Measurements from ENCODE around the gene GJE1. TPM values are rescaled to one million over a fixed set of nuclear protein-coding genes. Genes with fewer than 3 reads are reported as not detected.

Gene GJE1
- total RNA-seq, 1 donor from 2014 or later: not detected

DNA sequence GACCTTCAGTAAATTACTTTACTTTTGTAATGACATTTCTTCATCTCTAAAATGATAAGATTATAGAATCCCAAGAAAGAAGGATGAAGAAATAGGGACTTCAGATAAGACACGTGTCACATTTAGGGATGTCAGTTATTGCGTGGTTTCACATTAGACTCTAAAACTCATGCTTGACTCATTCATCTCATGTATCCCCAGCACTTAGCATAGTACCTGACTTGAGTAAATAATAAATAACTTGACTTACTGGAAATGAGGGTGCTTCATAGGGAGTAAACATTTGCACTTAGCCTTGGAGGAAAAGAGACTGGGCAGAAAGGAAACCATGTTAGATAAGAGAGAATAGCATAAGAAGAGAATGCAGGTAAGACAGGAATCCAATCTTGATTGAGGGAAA, 51.6 kb downstream of the GJE1 start:
- Mint-ChIP-seq H3K4me1 (ENCODE audit: low read depth, unreplicated experiment) (no peaks in the 10 kb centered on the region), H3K4me3 (ENCODE audit: unreplicated experiment) (no peak overlapping the region), H3K27me3 (ENCODE audit: unreplicated experiment) (no peaks in the 10 kb centered on the region), H3K27ac (ENCODE audit: unreplicated experiment) (no peak overlapping the region), H3K36me3 (ENCODE audit: unreplicated experiment) (no peaks in the 10 kb centered on the region), H3K9me3 (ENCODE audit: unreplicated experiment) (no peaks in the 10 kb centered on the region)
- DNase-seq: no peak
- TF ChIP-seq, protein P1, sequence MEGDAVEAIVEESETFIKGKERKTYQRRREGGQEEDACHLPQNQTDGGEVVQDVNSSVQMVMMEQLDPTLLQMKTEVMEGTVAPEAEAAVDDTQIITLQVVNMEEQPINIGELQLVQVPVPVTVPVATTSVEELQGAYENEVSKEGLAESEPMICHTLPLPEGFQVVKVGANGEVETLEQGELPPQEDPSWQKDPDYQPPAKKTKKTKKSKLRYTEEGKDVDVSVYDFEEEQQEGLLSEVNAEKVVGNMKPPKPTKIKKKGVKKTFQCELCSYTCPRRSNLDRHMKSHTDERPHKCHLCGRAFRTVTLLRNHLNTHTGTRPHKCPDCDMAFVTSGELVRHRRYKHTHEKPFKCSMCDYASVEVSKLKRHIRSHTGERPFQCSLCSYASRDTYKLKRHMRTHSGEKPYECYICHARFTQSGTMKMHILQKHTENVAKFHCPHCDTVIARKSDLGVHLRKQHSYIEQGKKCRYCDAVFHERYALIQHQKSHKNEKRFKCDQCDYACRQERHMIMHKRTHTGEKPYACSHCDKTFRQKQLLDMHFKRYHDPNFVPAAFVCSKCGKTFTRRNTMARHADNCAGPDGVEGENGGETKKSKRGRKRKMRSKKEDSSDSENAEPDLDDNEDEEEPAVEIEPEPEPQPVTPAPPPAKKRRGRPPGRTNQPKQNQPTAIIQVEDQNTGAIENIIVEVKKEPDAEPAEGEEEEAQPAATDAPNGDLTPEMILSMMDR (IDR thresholded peaks at IDR 0.05; ENCODE audit: partially characterized antibody, unreplicated experiment): no peak

Other genes starting within 250 kb of the GJE1 start
- gene NMBR, start 14.2 kb downstream of the GJE1 start, total RNA-seq (ENCODE audit: unreplicated experiment): not detected
- 34.0 TPM for gene VTA1, start 14.3 kb downstream of the GJE1 start, total RNA-seq (ENCODE audit: unreplicated experiment)
- gene ADGRG6, start 169.1 kb downstream of the GJE1 start, total RNA-seq (ENCODE audit: unreplicated experiment): not detected